HG03442 (cell line): ENCODE results near the gene TMEM242.

Experiments used
- ATAC-seq: cut with Tn5 transposase; IDR thresholded peaks from one replicate; pipeline ENCODE4 v1.9.1; 2021; ENCODE audit warnings: mild to moderate bottlenecking, moderate library complexity; ENCODE audit not compliant: unreplicated experiment

The TMEM242 gene

DNA sequence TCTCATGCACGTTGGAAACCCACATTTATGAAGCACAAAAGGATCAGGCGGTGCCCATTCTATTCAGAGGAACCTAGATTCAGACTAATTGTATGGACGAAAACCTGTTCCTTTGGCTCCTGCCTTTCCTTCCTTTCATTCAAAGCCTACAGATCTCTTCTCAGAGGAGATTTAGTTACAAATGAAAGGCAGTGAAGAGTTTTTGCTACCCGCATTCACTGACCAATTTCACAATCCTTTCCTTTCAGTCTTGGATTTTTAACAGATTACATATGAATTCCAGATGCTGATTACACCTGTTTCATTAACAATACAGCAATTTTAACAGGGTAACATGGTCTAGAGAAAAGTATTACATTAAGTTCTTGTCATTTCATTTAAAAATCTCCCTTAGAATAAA lies 32.0 kb downstream of the TMEM242 start:
- no peak for ATAC-seq

DNA sequence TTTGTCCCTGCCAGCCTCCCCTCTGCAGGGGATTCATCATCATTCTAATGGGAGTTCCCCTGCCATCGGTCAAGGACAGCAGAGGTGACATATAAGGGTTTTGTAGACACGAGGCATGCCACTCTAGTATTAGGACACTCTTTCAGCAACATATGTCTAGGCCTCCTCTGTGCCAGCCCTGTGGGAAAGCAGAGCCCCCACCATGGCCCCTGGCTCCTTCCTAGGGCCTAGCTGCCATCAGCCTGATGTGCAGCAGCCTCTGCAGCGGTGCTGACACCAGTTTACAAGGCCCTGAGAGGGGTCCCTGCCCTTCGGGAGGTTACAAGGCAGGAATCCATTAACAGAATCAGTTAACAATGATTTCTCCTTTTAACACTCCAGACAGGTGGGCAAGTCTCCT lies 32.5 kb downstream of the TMEM242 start:
- no peak for ATAC-seq

DNA sequence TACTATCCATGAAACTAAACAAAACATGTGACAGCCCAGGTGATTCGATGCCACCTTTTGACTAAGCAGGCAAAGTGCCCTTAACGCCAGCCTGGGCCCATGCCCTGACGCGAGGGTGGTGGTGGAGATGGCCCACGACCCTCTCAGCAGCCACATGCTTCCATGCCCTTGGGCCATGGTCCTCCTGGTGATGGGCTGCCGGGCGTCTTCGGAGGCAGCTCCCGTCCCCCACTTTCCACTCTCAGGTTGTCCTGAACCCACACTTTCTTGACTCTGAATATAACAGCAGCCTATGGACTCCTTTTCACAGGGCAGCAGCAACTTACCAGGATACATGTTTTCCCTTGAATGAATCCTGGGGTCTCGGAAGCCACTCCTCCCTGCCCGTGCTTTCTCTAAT lies 33.6 kb downstream of the TMEM242 start:
- no peak for ATAC-seq

DNA sequence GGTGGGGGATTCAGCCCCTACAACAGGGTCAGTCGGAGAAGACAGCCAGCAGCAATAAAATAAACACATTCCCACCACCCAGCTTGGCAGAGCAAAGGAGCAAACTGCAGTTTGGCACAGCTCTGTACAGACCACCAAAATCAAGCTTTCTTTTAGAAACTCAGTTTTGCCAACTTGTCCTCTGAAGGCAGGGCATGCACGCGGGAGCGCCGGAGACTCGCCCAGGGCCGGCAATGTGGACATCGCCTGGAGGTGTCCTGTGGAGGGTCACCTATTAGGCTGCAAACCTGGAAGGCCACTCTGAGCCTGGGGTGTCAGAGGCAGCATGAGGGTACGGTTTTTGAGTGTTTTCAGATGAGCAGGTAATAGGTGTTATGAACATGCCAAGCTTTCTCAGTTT lies 34.7 kb downstream of the TMEM242 start:
- no peak for ATAC-seq

DNA sequence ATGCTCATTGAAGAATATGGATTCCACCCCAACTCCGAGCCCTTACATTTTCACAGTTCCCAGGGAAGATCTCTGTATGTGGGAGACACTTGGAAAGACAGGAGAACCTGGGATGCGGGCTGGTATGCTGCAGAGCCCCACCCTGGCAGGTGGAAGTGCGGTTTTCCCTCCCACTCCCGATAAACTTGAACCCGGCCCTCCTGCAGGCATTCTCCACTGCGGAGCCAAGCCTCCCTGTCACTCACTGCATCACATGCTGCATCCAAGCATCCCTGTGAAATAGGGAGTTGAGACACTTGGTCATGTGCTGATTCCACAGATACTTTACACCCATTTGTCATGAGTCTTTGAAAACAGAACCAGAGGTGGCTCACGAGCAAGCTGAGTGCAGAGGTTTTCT lies 35.4 kb downstream of the TMEM242 start:
- no peak for ATAC-seq

DNA sequence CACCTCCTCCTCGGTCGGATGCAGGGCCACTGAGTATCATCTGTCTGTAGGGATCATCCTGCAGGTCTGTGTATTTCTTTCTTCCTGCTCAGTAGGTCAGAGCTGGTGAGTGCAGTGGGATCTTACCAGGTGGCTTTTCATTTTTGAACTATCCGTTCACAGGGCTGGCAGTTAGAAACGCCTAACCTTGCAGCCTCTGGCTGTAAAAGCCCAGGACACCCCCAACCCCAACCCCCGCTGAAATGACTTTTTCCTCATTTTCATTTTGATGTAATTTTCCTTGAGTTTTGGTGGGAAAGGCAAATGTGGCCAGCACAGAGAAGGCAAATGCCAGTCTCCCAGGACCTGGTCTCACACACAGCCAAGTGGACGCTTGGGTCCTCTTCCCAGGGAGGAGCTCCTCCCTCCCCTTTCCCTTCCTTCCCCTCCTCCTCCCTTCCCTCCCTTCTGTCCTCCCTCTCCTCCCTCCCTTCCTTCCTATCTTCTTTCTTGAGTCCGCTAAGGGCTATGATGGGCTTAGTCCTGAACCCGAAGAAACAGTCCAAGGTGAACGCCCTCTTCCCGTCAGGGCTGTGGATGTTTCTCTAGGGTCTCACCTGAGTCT lies 36.0 kb downstream of the TMEM242 start:
- ATAC-seq: no peak

DNA sequence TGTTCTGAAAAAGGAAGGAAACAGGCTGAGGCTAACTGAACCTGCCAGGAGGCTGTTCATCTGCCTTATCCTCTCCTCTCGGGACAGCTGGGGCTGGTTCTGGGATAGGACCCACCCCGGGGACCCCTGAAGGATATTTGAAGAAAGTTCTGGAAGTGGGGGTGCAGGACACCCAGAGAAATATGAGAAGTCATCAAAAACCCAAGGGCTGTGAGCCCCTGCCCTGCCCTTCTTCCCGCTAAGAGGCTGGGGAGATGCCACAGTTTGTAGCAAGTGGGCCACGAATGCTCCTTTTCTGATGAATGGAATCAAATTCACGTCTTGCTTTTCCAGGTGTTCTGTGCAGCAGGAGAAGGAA lies 37.9 kb downstream of the TMEM242 start:
- ATAC-seq: no peak

DNA sequence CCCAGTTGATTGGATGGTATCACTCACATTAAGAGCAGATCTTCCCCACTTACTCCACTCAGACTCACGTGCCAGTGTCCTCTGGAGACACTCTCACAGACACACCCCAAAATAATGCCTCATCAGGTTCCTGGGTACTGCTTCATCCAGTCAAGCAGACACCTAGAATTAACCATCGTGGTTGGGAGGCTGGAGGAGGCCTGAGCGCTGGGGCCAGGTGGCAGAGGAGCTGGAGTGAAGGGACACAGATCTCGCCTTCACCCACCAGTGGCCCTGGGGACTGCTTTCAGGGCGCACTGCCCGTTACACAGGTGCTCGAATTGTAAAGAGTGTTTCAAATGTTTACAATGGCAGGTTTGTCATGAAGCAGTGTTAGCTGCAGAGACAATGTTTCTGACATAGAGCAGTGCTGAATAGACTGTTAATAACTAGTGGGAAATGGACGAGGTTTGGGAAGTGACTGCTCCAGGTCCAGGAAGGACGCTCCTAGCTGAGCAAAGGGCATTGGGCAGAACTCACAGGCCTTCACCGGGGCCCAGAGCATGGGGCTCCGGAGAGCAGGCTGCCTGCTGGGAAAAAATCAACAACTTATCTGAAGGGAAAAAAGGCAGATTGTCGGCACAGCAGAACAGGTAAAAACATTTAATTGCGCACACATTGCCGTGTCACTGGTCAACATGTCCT lies 38.4 kb downstream of the TMEM242 start:
- ATAC-seq: no peak

DNA sequence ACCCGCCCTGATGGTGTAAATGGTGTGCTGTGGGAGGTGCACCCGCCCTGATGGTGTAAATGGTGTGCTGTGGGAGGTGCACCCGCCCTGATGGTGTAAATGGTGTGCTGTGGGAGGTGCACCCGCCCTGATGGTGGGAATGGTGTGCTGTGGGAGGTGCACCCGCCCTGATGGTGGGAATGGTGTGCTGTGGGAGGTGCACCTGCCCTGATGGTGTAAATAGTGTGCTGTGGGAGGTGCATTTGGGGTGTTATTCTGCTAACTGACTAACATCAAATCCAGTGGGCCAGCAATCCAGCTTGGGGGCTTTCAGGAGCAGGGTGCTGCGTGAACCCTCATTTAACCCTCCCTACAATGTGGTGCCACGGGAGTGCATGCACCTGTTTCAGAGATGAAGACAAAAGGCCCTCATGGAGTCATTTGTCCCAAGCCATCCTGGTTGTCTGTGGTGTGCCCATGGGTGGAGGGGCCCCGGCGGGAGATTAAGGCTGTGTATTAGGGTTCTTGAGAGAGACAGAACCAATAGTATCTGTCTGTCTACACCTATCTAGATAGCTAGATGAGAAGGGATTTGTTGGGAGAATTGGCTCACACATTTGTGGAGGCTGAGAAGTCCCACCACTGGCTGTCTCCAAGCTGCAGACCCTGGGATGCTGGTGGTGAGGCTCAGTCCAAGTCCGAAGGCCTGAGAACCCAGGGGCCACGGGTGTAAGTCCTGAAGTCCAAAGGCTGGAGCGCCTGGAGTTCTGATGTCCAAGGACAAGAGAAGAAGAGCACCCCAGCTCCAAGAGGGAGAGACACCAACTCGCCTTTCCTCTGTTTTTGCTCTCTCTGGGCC lies 39.2 kb downstream of the TMEM242 start:
- no peak for ATAC-seq

DNA sequence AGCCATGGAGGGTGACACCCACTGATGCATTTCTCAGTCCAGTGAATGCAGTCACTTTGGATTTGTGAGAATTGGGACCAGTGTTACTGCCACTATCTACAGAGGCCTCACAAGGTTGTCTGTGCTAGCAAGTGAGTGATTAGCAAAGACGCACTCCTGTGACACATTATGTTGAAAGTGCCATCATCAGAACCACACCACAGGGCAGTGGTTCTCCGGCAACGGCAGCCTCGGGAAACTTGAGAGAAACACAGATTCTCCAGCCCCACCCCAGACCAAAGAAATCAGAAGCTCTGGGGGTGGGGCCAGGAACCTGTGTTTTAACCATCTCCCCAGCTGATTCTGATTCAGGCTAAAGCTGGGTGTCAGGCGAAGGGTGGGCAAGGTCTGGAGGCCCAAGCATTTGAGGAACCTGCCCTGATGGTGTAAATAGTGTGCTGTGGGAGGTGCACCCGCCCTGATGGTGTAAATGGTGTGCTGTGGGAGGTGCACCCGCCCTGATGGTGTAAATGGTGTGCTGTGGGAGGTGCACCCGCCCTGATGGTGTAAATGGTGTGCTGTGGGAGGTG lies 39.9 kb downstream of the TMEM242 start:
- no peak for ATAC-seq

DNA sequence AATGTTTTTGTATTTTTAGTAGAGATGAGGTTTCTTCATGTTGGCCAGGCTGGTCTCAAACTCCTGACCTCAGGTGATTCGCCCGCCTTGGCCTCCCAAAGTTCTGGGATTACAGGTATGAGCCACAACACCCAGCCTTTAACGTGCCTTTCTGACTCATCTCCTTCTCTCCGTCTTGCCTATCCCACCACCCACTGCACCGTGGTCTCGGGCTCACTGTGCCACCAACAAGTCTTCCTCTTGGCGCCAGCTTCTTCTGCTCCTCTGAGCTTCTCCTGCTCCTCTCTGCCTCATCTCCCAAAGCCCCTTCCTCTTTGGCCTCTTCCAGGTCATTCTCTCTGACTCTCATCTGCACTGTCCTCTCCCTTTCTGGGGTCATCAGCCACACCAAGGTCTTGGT lies 41.0 kb downstream of the TMEM242 start:
- no peak for ATAC-seq

DNA sequence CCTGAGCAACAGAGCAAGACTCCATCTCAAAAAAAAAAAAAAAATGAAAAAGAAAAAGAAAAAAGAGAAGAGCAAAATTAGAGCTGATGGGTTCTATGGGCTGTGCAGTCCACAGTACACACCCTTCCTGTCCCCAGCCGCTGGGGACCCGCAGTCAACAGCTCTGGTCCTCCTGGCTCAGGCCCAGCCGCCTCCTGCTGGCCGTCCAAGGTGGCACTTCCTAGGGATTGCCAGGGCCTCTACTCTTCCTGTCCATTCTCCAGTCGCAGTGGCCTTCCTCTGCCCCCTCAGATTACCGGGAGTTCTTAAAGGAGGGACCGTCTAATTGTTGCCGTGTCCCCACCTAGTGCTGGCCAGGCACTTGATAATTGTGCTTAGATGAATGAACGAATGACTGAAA lies 41.7 kb downstream of the TMEM242 start:
- no peak for ATAC-seq

DNA sequence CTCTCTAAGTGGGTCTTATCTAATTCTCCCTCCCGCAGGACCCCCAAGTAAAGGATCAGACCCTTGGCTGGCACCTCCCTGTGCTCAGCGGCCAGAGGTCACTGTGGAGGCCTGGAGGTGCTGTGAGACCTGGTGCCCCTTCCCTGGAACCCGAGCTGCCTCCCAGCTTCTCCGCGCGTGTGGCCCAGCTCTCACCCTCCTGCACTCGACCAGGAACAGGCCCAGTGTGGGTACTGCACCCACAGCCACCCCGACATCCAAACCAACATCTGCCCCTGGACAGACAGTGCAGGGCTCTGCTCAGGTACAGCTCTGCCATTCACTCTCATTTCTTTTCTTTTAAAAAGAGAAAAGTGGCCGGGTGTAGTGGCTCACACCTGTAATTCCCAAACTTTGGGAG lies 42.4 kb downstream of the TMEM242 start:
- no peak for ATAC-seq

DNA sequence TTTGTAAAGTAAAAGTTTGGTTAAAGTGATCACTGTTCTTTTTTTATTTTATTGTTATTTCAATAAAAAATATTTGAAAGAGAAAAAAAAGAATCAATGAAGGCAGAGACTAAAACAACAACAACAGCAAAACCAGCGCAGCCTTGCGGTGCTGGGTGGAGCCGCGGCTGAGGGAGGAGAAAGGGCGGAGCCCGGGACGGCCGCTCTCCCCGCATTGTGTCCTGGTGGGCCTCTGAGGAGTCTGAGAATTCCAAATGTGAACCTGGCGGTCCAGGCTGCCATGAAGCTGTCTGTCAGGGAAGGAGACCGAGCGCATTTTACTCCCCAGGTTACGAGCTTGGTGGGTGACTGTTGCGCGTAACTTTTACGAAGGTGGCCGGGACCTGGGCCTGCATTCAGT lies 43.2 kb downstream of the TMEM242 start:
- ATAC-seq: no peak

DNA sequence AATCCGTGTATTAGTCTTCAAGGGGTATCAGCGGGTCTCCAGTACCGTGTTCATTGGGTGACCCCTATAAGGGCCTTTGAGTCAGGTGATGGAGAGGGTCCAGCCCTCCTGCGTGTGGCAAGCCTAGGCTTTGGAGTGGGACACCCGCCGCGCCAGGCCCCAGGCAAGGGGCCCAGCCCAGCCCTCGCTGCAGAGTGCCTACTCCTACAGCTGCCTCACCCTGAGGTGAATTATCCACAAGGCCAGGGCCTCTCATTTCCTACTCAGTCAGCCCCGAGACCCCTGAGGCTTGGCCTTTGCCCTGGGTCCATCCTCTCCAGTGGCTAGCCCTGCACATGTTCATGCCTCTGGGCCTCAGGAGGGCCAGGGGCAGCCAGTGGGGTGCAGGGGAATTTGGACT lies 45.1 kb downstream of the TMEM242 start:
- ATAC-seq: no peak

DNA sequence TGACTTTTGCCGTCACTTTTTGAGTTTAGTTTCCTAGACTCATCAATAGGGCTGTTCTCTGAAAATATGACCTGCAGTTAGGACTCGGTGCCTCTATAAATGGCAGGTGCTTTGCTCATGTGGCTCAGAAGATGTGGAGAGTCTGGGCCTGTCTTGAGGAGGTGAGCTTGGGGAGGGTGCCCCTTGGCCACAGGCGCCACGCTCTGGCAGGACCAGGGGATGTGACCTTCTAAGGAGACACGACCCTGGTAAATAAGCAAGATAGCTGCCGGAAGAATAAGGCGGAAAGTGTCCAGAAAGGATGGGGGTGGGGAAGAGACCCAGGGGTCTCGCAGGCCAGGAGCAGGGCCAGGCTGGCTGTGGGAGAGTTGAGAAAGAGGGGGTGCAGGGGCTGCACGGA lies 46.6 kb downstream of the TMEM242 start:
- no peak for ATAC-seq

DNA sequence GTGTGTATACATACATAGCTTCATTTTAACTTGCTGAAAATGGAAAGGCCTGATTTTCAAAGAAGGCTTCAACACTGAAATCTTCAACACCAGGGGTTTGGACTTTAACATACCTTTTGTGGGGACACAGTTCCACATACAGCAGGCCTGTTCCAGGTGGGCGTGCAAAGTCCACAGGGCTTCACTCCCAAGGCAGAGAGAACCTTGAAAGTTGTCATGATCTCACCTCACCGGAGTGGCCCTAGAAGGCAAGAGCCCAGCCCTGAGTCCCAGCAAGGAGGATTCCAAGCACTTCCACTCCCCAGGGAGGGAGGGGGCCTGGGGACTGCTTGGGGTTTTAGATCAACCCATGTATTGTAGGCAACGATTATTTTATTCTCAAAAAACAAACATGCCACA lies 47.2 kb downstream of the TMEM242 start:
- ATAC-seq: no peak

DNA sequence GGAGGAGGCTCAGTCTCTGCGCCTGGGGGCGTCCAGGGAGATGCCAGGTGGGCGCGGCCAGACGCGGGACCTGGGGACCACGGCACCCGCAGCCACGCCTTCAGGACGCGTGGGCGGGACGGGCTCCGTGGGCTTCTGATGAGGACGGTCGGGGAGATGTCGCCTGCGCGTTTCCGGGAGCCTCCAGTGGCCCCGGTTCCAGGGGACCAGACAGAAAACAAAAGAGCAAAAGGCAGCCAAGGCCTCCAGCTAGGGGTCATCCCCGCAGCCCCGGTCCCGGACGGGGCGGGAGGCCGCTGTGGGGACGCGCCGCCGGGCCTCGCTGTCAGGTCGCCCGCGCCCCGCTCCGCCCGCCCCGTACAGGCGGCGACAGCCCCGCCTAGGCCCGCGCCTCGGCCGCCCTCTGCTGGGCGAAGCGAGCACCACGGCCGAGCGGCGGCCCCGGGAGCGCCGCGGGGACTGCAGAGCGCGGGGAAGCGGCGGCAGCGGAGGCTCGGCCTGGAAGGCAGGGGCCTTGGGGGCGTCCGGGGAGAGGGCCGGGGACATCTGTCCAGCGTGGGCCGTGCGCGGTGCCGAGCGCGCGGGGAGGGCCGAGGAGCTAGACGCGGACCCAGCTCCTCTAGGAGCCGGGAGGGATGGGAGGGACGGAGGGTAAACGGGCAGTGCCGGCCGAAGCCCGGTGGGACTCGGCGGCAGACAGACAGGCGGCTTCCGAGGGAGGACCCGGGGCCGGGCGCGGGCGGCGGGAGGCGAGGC lies 48.7 kb downstream of the TMEM242 start:
- peak; percentile 90 for ATAC-seq

DNA sequence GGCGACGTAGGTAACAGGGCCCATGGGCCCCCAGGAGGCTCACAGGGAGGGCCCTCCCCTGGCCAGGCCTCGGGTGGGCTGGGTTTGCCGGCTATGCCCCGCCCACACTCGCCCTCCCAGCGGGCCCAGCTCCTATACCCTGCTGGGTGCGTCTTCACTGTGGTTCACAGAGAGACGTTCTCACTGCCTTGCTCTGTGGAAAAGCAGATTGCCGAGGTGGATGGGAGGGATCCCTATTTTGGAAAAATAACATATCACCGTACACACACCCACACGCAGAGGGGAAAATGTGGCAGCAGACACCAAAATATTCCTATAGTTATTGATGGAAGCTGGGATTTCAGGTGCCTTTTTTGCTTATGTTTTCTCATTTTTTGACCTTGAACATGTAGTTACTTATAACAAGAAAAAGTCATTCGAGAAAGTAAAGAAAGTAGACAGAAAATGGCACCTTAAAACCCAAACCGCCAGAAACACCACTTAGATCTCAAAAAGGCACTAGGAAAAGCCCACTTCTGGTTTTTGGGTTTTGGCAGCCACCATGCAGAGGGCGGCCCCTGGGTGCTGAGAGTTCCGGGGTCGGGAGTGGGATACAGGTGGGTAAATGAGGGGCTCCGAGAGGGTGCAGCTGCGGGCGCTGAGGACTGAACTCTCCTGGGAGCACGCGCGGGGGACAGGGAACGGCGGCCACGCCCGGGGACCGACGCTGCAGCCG lies 49.4 kb downstream of the TMEM242 start:
- peak; percentile 33 for ATAC-seq
